ENCODE results near the gene GTF3C1. TPM values are rescaled to one million over a fixed set of nuclear protein-coding genes. Genes with fewer than 3 reads are reported as not detected.

GTF3C1 gene
- total RNA-seq, 1 donor = 59.0 TPM

- peak; percentile 81 for DNase-seq (ENCODE audit: insufficient read length, low spot score, missing footprints)
- Histone ChIP-seq H3K9me3 (ENCODE audit: low read depth, low read length) (no peaks in the 10 kb centered on the region), H3K79me2 (ENCODE audit: insufficient read depth, low read length) (no peaks in the 10 kb centered on the region), H3K27me3 (ENCODE audit: insufficient read depth, low read length) (no peaks in the 10 kb centered on the region), H3K27ac (ENCODE audit: low read depth, low read length) (no peak overlapping the region), H3K36me3 (ENCODE audit: insufficient read depth, low read length) (peaks cover 85% of the 10 kb centered on the region), H2AFZ (ENCODE audit: low read length) (no peak overlapping the region), H3K4me1 (ENCODE audit: insufficient read depth, low read length) (no peaks in the 10 kb centered on the region), H3K4me3 (ENCODE audit: insufficient read depth, low read length) (no peak overlapping the region), H3K4me2 (ENCODE audit: insufficient read depth, low read length) (no peak overlapping the region), H4K20me1 (ENCODE audit: insufficient read depth, low read length) (no peaks in the 10 kb centered on the region)
- no peak for TF ChIP-seq CTCF (IDR thresholded peaks at IDR 0.05; ENCODE audit: extremely low read depth, low read depth, low read length)
Observed at GRCh38 chr16:27491894-27492587, 57.7 kb downstream of the GTF3C1 start.

- Histone ChIP-seq H4K20me1 (ENCODE audit: insufficient read depth, low read length) (no peaks in the 10 kb centered on the region), H2AFZ (ENCODE audit: low read length) (no peak overlapping the region), H3K36me3 (ENCODE audit: insufficient read depth, low read length) (peaks cover 95% of the 10 kb centered on the region), H3K4me1 (ENCODE audit: insufficient read depth, low read length) (no peaks in the 10 kb centered on the region), H3K4me3 (ENCODE audit: insufficient read depth, low read length) (no peak overlapping the region), H3K79me2 (ENCODE audit: insufficient read depth, low read length) (no peaks in the 10 kb centered on the region), H3K4me2 (ENCODE audit: insufficient read depth, low read length) (no peak overlapping the region), H3K27me3 (ENCODE audit: insufficient read depth, low read length) (no peaks in the 10 kb centered on the region), H3K9me3 (ENCODE audit: low read depth, low read length) (no peaks in the 10 kb centered on the region), H3K27ac (ENCODE audit: low read depth, low read length) (no peak overlapping the region)
- peak; percentile 9 for DNase-seq (ENCODE audit: insufficient read length, low spot score, missing footprints)
- TF ChIP-seq CTCF (IDR thresholded peaks at IDR 0.05; ENCODE audit: extremely low read depth, low read depth, low read length) = no peak
Observed at GRCh38 chr16:27489906-27490305, 59.8 kb downstream of the GTF3C1 start.

GRCh38 chr16:27489421-27489820, 60.3 kb downstream of the GTF3C1 start:
- no peaks in the 10 kb centered on the region for H3K9me3 ChIP-seq (ENCODE audit: low read depth, low read length)
- no peaks in the 10 kb centered on the region for H3K79me2 ChIP-seq (ENCODE audit: insufficient read depth, low read length)
- H2AFZ ChIP-seq (ENCODE audit: low read length) = no peak overlapping the region
- H3K27ac ChIP-seq (ENCODE audit: low read depth, low read length) = no peak overlapping the region
- H3K4me3 ChIP-seq (ENCODE audit: insufficient read depth, low read length) = no peak overlapping the region
- no peaks in the 10 kb centered on the region for H3K4me1 ChIP-seq (ENCODE audit: insufficient read depth, low read length)
- H4K20me1 ChIP-seq (ENCODE audit: insufficient read depth, low read length) = no peaks in the 10 kb centered on the region
- H3K27me3 ChIP-seq (ENCODE audit: insufficient read depth, low read length) = no peaks in the 10 kb centered on the region
- DNase-seq (ENCODE audit: insufficient read length, low spot score, missing footprints) = peak; percentile 29
- no peak for TF ChIP-seq CTCF (IDR thresholded peaks at IDR 0.05; ENCODE audit: extremely low read depth, low read depth, low read length)
- H3K4me2 ChIP-seq (ENCODE audit: insufficient read depth, low read length) = no peak overlapping the region
- peaks cover 95% of the 10 kb centered on the region for H3K36me3 ChIP-seq (ENCODE audit: insufficient read depth, low read length)

- Histone ChIP-seq H3K79me2 (ENCODE audit: insufficient read depth, low read length) (no peaks in the 10 kb centered on the region), H4K20me1 (ENCODE audit: insufficient read depth, low read length) (no peaks in the 10 kb centered on the region), H3K4me3 (ENCODE audit: insufficient read depth, low read length) (no peak overlapping the region), H3K4me1 (ENCODE audit: insufficient read depth, low read length) (no peaks in the 10 kb centered on the region), H3K9me3 (ENCODE audit: low read depth, low read length) (no peaks in the 10 kb centered on the region), H3K4me2 (ENCODE audit: insufficient read depth, low read length) (no peak overlapping the region), H3K36me3 (ENCODE audit: insufficient read depth, low read length) (peaks cover 96% of the 10 kb centered on the region), H3K27me3 (ENCODE audit: insufficient read depth, low read length) (no peaks in the 10 kb centered on the region), H3K27ac (ENCODE audit: low read depth, low read length) (no peak overlapping the region), H2AFZ (ENCODE audit: low read length) (no peak overlapping the region)
- no peak for TF ChIP-seq CTCF (IDR thresholded peaks at IDR 0.05; ENCODE audit: extremely low read depth, low read depth, low read length)
- DNase-seq (ENCODE audit: insufficient read length, low spot score, missing footprints) = peak; percentile 10
Observed at GRCh38 chr16:27486760-27487159, 63.0 kb downstream of the GTF3C1 start.

Measured in osteoblast (primary cell).